Neuronal stem cell (in vitro differentiated cells): ENCODE results near the gene UBE2E3.

Experiments
- DNase-seq: peaks from one replicate; pipeline ENCODE4 v3.0.0-alpha.2; 2013; ENCODE audit warnings: low spot score
- H2AFZ ChIP-seq: one replicate; pipeline ENCODE4 v1.6.1; 2013; ENCODE audit warnings: mild to moderate bottlenecking, low read length, inconsistent platforms
- H2AK5ac ChIP-seq: 2 replicates; pipeline ENCODE4 v1.6.1; 2013; ENCODE audit warnings: low read depth, mild to moderate bottlenecking, inconsistent platforms, low read length, moderate library complexity, mixed read lengths
- H2BK120ac ChIP-seq: 2 replicates; pipeline ENCODE4 v1.6.1; 2013; ENCODE audit warnings: low read depth, mild to moderate bottlenecking, inconsistent platforms, low read length, moderate library complexity, mixed read lengths
- H2BK12ac ChIP-seq: one replicate; pipeline ENCODE4 v1.6.1; 2013; ENCODE audit warnings: low read length, inconsistent platforms
- H2BK15ac ChIP-seq: 2 replicates; pipeline ENCODE4 v1.6.1; 2013; ENCODE audit warnings: mild to moderate bottlenecking, low read length, inconsistent platforms, mixed read lengths
- H2BK5ac ChIP-seq: one replicate; pipeline ENCODE4 v1.6.1; 2013; ENCODE audit warnings: inconsistent platforms, mild to moderate bottlenecking, low read length, moderate library complexity
- H3K14ac ChIP-seq: one replicate; pipeline ENCODE4 v1.6.1; 2013; ENCODE audit warnings: low read length, inconsistent platforms
- H3K18ac ChIP-seq: 2 replicates; pipeline ENCODE4 v1.6.1; 2013; ENCODE audit warnings: low read length, inconsistent platforms
- H3K23ac ChIP-seq: 2 replicates; pipeline ENCODE4 v1.6.1; 2013; ENCODE audit warnings: low read depth, mild to moderate bottlenecking, mixed read lengths, low read length, inconsistent platforms; ENCODE audit not compliant: poor library complexity
- H3K27ac ChIP-seq: replicated peaks from 3 replicates; pipeline ENCODE4 v1.5.1; 2013; ENCODE audit warnings: low read length, inconsistent platforms
- H3K27me3 ChIP-seq, 3 experiments: 2 replicates each; pipeline ENCODE4 v1.6.1; 2013; ENCODE audit warnings: low read length in 3 of 3, mild to moderate bottlenecking in 2 of 3, inconsistent platforms in 1 of 3, low read depth in 1 of 3, mixed read lengths in 1 of 3, moderate library complexity in 1 of 3; ENCODE audit not compliant: control insufficient read depth in 3 of 3, insufficient read depth in 3 of 3
- H3K36me3 ChIP-seq, 2 donors: replicated peaks in 1 of 2; 2 replicates each; pipeline ENCODE4 v1.6.1; 2013; ENCODE audit warnings: low read length in 2 of 2; ENCODE audit not compliant: control insufficient read depth in 2 of 2, insufficient read depth in 2 of 2
- H3K4ac ChIP-seq: 2 replicates; pipeline ENCODE4 v1.6.1; 2013; ENCODE audit warnings: inconsistent platforms, mild to moderate bottlenecking, low read length, moderate library complexity
- H3K4me1 ChIP-seq, 2 donors: 1 replicate in 1 of 2; 2 replicates in 1 of 2; pipeline ENCODE4 v1.6.1; 2013; ENCODE audit warnings: low read length in 2 of 2, low read depth in 1 of 2; ENCODE audit not compliant: control insufficient read depth in 2 of 2, insufficient read depth in 1 of 2
- H3K4me2 ChIP-seq: one replicate; pipeline ENCODE4 v1.6.1; 2013; ENCODE audit warnings: mild to moderate bottlenecking, low read length, inconsistent platforms; ENCODE audit not compliant: insufficient read depth, poor library complexity, severe bottlenecking
- H3K4me3 ChIP-seq, 2 donors: 2 replicates each; pipeline ENCODE4 v1.5.1; 2013; ENCODE audit warnings: low read length in 2 of 2, mild to moderate bottlenecking in 2 of 2, inconsistent platforms in 1 of 2, moderate library complexity in 1 of 2
- H3K79me1 ChIP-seq: one replicate; pipeline ENCODE4 v1.6.1; 2013; ENCODE audit warnings: low read depth, mild to moderate bottlenecking, inconsistent platforms, low read length, moderate library complexity
- H3K9ac ChIP-seq: one replicate; pipeline ENCODE4 v1.6.1; 2013; ENCODE audit warnings: mild to moderate bottlenecking, low read depth, low read length, inconsistent platforms; ENCODE audit not compliant: poor library complexity
- H3K9me3 ChIP-seq, 2 donors: replicated peaks in 1 of 2; 2 replicates each; pipeline versions ENCODE3 to v1.6.1; 2013; ENCODE audit warnings: low read length in 2 of 2, mild to moderate bottlenecking in 2 of 2, inconsistent platforms in 1 of 2, low read depth in 1 of 2, mixed read lengths in 1 of 2, moderate library complexity in 1 of 2; ENCODE audit not compliant: control insufficient read depth in 2 of 2, insufficient read depth in 1 of 2
- H4K8ac ChIP-seq: one replicate; pipeline ENCODE4 v1.6.1; 2013; ENCODE audit warnings: low read depth, mild to moderate bottlenecking, inconsistent platforms, low read length, moderate library complexity
- H4K91ac ChIP-seq: one replicate; pipeline ENCODE4 v1.6.1; 2013; ENCODE audit warnings: low read length, low read depth, mild to moderate bottlenecking, inconsistent platforms; ENCODE audit not compliant: poor library complexity
- WGBS, 2 donors: extraction: QIAGEN DNeasy Blood & Tissue Kit; methylation state at CpG; one replicate each; pipeline ENCODE4 v1.1.7; 2013; ENCODE audit warnings: missing lambda C conversion rate in 2 of 2, mixed read lengths in 1 of 2; ENCODE audit not compliant: insufficient read length in 2 of 2, insufficient replicate concordance in 1 of 2; ENCODE audit errors: extremely low coverage in 2 of 2; 5-methylcytosine and 5-hydroxymethylcytosine counted together

Gene UBE2E3

GRCh38 chr2:181070119-181070835 lies 89.9 kb downstream of the UBE2E3 start:
- no peak overlapping the region for H2BK120ac ChIP-seq
- no CpG with 5 or more reads among the region's 2 CpGs for WGBS, 2 donors
- H4K91ac ChIP-seq: no peak overlapping the region
- H2BK5ac ChIP-seq: no peak overlapping the region
- no peaks in the 10 kb centered on the region for H3K27me3 ChIP-seq
- no peak overlapping the region for H3K27ac ChIP-seq
- H3K9ac ChIP-seq: no peak overlapping the region
- no peak overlapping the region for H3K4me3 ChIP-seq
- no peaks in the 10 kb centered on the region for H3K9me3 ChIP-seq
- H3K23ac ChIP-seq: no peak overlapping the region
- H3K4ac ChIP-seq: no peak overlapping the region
- no peak overlapping the region for H3K18ac ChIP-seq
- peaks cover 0 to 37% of the 10 kb centered on the region in 2 donors for H3K36me3 ChIP-seq
- H2AFZ ChIP-seq: no peak overlapping the region
- H3K79me1 ChIP-seq: no peaks in the 10 kb centered on the region
- H4K8ac ChIP-seq: no peak overlapping the region
- no peak for DNase-seq
- peaks cover 0 to 1% of the 10 kb centered on the region in 2 donors for H3K4me1 ChIP-seq
- H3K14ac ChIP-seq: no peak overlapping the region
- H2BK15ac ChIP-seq: no peak overlapping the region
- no peak overlapping the region for H3K4me2 ChIP-seq
- no peak overlapping the region for H2BK12ac ChIP-seq
- H2AK5ac ChIP-seq: no peak overlapping the region

- Histone ChIP-seq H3K14ac (no peak overlapping the region), H2BK120ac (no peak overlapping the region), H3K79me1 (no peaks in the 10 kb centered on the region), H2AFZ (no peak overlapping the region), H3K9me3 (no peaks in the 10 kb centered on the region), H3K36me3 (peaks cover 0 to 35% of the 10 kb centered on the region in 2 donors), H2BK5ac (no peak overlapping the region), H3K4ac (no peak overlapping the region), H4K91ac (no peak overlapping the region), H3K27ac (no peak overlapping the region), H2BK15ac (no peak overlapping the region), H4K8ac (no peak overlapping the region), H3K23ac (no peak overlapping the region), H3K18ac (no peak overlapping the region), H3K4me3 (no peak overlapping the region), H2BK12ac (no peak overlapping the region), H2AK5ac (no peak overlapping the region), H3K4me2 (no peak overlapping the region), H3K4me1 (peaks cover 0 to 1% of the 10 kb centered on the region in 2 donors), H3K9ac (no peak overlapping the region), H3K27me3 (no peaks in the 10 kb centered on the region)
- DNase-seq: no peak
- no CpG with 5 or more reads among the region's 5 CpGs for WGBS, 2 donors
Observed at GRCh38 chr2:181070836-181071200, 90.4 kb downstream of the UBE2E3 start.

GRCh38 chr2:181072486-181073235 lies 92.3 kb downstream of the UBE2E3 start:
- Histone ChIP-seq H4K8ac (no peak overlapping the region), H4K91ac (no peak overlapping the region), H3K27ac (no peak overlapping the region), H3K9ac (no peak overlapping the region), H2BK15ac (no peak overlapping the region), H2AK5ac (no peak overlapping the region), H3K4me3 (no peak overlapping the region), H2BK12ac (no peak overlapping the region), H3K79me1 (no peaks in the 10 kb centered on the region), H3K9me3 (no peaks in the 10 kb centered on the region), H3K14ac (no peak overlapping the region), H3K4me2 (no peak overlapping the region), H2AFZ (no peak overlapping the region), H3K4me1 (peaks cover 0 to 1% of the 10 kb centered on the region in 2 donors), H2BK5ac (no peak overlapping the region), H2BK120ac (no peak overlapping the region), H3K4ac (no peak overlapping the region), H3K23ac (no peak overlapping the region), H3K18ac (no peak overlapping the region), H3K36me3 (peaks cover 0 to 29% of the 10 kb centered on the region in 2 donors), H3K27me3 (no peaks in the 10 kb centered on the region)
- no CpG with 5 or more reads among the region's 6 CpGs for WGBS, 2 donors
- no peak for DNase-seq

- Histone ChIP-seq H2BK15ac (no peak overlapping the region), H2BK12ac (no peak overlapping the region), H3K36me3 (peaks cover 0 to 20% of the 10 kb centered on the region in 2 donors), H4K8ac (no peak overlapping the region), H2BK5ac (no peak overlapping the region), H3K9me3 (no peaks in the 10 kb centered on the region), H3K27me3 (no peaks in the 10 kb centered on the region), H3K79me1 (no peaks in the 10 kb centered on the region), H3K4me3 (no peak overlapping the region), H2AK5ac (no peak overlapping the region), H2AFZ (no peak overlapping the region), H3K4ac (no peak overlapping the region), H3K27ac (no peak overlapping the region), H3K4me2 (no peak overlapping the region), H3K23ac (no peak overlapping the region), H3K18ac (no peak overlapping the region), H2BK120ac (no peak overlapping the region), H3K4me1 (peaks cover 0 to 1% of the 10 kb centered on the region in 2 donors), H3K14ac (no peak overlapping the region), H3K9ac (no peak overlapping the region), H4K91ac (no peak overlapping the region)
- DNase-seq: no peak
Observed at GRCh38 chr2:181073896-181074295, 93.5 kb downstream of the UBE2E3 start.
